ENCODE data around the gene SUN3.

Gene SUN3

DNA sequence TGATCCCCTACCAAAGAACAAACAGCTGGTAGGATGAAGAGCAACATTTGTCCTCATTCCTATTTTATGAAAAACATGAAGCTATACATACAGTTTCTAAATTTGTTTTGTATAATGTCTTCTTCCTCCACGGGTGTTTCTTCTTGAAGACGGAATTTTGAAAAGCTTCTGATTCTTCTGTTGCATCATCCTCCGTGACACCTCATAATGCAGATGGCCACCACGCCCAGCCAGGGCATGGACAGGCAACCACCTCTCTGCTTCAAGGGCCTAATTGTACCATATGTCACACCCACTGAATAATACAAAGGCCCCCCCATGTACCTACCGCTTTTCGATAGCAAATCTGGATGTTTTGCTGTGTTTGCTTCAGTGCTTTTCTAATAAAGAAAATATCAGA is at the start of gene SUN3:
TSS of gene SUN3 (minus strand) at position 170 of the 400 bp plus-strand sequence. CDS start at position 1, 169 bp downstream.
- DNase-seq (ENCODE audit: low spot score), result no peak

- DNase-seq (ENCODE audit: low spot score), result no peak
These were observed 49.6 kb upstream of the SUN3 start for GRCh38 chr7:48078470-48078869.

- no peak for DNase-seq (ENCODE audit: low spot score)
These were observed 48.5 kb upstream of the SUN3 start for GRCh38 chr7:48077423-48077822.

DNA sequence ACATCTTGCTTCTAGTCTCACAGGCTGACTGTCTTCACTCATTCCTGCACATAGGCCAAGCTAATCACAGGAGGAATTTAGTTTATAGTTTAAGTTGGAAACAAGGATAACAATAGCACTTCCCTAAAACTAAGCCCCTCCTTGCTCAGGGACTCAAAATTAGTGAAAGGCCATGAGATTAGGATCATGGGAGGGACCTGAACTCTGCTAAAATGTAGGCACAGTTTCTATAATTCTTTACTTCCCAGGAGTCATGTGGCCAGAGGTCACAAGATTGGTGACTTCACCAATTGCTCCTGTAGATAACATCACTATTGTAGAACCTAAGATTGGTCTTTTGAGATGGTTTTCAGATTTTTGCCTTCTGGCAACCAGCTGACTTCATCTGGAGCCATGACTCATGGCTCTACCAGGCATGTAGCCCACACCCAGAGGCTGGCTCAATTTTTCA is 45.3 kb upstream of the SUN3 start:
- no peak for DNase-seq (ENCODE audit: low spot score)

DNA sequence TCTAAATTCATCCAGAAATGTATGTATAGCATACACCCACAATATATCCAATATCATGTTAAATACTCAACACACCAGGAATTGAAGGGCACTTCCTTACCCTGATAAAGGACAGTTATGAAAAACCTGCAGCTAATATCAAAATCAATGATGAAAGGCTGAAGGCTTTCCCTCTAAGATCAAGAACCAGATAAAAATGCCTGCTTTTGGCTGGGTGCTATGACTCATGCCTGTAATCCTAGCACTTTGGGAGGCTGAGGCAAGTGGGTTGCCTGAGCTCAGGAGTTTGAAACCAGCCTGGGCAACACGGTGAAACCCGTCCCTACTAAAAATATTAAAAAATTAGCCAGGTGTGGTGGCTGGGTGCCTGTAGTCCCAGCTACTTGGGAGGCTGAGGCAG is 38.6 kb upstream of the SUN3 start:
- no peak for DNase-seq (ENCODE audit: low spot score)

- DNase-seq (ENCODE audit: low spot score), result no peak
These were observed 35.1 kb upstream of the SUN3 start for GRCh38 chr7:48063985-48064384.

DNA sequence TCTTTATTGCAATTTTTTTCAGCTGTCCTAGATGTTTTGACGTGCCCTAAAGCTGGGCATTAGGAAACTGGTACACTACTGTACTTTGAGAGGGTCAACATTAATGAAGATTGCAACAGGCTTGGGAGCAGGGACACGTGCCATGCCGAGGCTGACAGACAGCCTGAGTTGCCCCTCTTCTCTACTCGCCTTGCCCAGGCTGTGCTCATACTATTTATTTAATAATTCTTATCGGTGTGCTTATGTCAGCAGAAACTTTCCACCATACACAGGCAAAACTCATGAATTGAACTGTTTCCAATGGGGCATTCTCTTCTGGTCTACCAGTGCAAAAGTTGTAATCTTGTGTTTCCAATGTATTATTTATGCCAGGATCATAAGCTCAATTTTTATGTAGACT is 30.8 kb upstream of the SUN3 start:
- no peak for DNase-seq (ENCODE audit: low spot score)

DNA sequence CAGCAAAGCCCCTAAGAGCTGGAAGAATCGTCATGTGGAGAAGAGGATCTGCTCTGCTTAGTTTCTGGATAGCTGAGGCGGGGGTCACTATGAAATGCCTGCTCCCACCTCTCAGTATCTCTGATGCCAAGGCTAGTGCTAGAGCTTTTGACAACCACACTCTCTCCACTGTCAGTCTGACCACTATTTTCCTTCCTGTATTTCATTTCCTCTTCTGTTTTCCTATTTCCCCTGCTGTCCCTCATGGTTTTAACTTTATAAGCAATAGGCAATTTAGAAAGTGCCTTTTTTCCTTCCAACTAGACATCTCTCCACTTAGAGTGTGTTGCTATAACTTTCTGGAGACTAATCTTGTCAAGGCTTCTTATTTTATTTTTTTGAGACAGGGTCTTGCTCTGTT is 30.1 kb upstream of the SUN3 start:
- DNase-seq (ENCODE audit: low spot score), result no peak

GRCh38 chr7:48053736-48054135 is 24.8 kb upstream of the SUN3 start:
- no peak for DNase-seq (ENCODE audit: low spot score)

DNA sequence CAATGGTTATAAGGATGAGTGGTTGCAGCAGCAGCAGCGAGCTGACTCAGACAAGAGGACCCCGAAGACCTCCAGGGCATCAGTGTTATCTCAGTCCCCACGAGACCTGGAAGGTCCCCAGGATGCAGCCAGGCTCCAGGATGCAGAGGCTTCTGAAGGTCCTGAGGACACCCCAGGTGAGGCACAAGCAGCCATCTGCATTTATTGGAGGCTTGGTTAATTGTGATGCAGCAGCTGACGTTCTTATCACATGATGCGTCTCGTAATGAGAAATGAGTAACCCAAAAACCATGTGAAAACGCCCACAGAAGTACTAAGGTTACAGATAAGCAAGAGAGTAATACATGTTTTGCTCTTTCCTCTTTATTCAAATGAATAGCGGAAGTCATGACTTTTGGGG is 23.8 kb upstream of the SUN3 start:
- no peak for DNase-seq (ENCODE audit: low spot score)

DNA sequence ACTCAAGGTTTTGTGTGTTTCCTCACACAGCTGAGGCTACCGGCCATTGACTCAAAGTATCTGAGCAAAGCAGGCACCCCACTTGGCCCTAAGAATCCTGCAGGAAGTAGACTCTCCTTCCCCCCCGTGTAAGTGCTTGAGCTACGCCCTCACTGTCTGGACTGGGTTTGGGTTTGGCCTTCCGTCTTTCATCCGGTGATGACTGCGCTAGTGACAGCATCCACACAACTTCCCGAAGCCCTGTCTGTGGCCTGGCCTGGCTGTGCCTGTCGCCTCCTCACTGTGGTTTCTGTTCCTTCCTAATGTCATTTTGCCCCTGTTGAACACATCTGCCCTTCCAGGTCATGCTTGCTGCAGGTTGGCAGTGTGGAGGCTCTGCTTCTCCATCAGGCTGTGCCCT is 20.9 kb upstream of the SUN3 start:
- no peak for DNase-seq (ENCODE audit: low spot score)

DNA sequence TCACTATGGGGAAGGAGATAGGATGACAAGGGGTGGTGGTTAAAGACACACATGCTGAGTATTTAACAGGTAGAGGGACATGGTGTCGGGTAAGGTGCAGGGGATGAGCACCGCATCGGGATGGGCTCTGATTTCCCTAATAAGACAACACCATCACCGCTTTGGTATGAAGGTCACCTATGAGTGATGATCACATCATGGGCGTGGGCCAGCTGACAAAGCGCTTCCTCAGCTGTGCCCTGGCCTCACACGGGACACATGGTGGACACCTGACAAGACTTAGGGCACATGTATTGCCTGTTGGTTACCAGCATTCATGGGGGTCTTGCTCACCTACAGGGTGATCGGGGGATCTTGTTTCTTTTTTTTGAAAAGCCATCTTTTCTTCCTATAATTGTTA is 19.2 kb upstream of the SUN3 start:
- DNase-seq (ENCODE audit: low spot score), result no peak

- no peak for DNase-seq (ENCODE audit: low spot score)
These were observed 17.6 kb upstream of the SUN3 start for GRCh38 chr7:48046458-48046857.

- DNase-seq (ENCODE audit: low spot score), result no peak
These were observed 16.4 kb upstream of the SUN3 start for GRCh38 chr7:48045195-48045765.

DNA sequence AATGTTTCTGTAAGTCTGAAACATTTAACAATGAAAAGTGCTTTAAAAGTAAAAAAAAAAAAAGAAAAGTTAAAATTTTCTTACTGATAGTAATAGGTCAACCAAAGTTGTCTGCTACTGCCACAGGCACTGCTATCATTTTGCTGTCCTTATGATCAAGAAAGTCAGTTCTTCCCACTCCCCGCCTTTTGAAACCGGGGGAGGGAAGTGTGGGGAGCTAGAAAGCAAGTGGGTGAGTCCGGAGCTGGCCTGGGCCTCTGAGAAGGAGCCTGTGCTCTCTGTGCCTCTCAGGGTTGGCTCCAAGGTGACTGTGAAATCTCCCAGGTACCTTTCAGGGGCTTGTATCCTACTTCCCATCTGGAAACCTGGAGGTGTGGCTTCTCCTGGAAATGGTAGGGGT is 13.7 kb upstream of the SUN3 start:
- no peak for DNase-seq (ENCODE audit: low spot score)

DNA sequence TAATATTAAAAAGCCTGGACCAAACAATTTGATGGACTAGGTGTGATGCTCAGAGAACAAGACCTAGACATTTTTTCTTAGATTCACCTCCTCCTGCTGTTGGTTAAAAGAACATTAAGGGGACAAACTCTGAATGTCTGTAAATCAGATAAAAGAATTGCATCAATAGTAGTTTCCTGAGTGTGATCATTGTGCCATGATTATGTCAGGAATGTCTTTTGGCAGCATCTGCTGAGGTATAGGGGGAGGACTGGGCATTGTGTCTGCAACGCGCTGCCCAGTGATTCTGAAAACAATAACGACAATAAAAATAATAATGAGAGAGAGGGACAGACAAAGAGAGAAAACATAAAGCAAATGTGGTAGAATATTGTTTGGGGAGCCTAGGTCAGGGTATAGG is 13.3 kb upstream of the SUN3 start:
- no peak for DNase-seq (ENCODE audit: low spot score)

DNA sequence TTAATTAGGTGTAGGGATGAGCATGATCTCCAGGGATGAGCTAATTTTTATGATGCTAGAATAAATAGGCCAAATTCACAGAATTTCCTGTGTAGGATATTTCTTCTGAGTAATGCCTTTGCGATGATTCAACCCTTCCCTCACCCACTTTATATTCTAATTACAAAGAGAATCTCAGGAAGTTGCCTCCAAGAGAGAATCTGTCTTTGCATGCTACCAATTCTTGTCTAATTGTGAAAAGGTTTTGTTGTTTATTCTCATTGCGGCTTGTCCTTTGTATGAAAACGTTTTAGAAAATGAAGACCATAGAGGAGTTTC is 12.7 kb upstream of the SUN3 start:
- DNase-seq (ENCODE audit: low spot score), result no peak

GRCh38 chr7:48040944-48041652 is 12.2 kb upstream of the SUN3 start:
- no peak for DNase-seq (ENCODE audit: low spot score)

- DNase-seq (ENCODE audit: low spot score), result no peak
These were observed 10.1 kb upstream of the SUN3 start for GRCh38 chr7:48038815-48039506.

DNA sequence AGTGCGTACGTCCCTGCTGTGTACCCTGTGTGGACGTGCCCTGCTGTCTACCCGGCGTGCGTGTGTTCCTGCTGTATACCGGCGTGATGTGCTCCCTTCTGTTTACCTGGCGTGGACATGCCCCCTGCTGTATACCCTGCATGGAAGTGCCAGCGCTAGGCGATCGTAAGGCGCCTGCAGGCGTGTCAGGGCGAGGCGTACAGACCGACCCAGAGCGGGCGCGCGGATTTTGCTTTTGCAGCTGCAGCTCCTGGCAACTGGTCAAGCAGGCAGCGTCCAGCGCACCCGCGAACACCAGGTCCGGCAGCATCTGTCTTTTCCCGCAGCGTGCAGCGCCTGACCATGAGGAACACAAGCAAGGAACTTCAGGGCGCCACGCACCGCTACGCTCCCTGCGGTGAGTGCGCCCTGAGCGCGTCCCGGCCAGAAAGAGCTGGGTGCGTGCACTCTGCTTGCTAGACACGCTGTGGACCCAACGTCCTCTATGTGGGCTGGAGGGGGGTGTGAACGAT is 7.1 kb upstream of the SUN3 start:
- peak; percentile 43 for DNase-seq (ENCODE audit: low spot score)

GRCh38 chr7:48035301-48035966 is 6.5 kb upstream of the SUN3 start, which contains the start of gene C7orf57:
Gene C7orf57 (plus strand): TSS chr7:48035543. CDS start chr7:48036309, 766 bp downstream.
- DNase-seq (ENCODE audit: low spot score), result peak; percentile 98

DNA sequence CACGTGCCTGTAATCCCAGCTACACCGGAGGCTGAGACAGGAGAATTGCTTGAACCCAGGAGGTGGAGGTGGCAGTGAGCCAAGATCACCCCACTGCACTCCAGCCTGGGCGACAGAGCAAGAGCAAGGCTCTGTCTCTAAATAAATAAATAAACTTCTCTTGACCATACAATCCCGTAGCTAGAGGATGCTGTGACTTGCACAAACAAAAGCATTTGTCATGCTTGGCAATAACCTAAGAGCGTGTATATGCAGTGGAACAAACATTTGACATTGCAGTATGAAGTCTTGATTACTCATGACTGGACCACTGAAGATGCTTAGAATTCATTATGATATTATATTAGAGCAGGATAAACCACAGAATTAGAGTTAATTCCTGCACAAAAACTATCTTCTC is 5.0 kb upstream of the SUN3 start:
- no peak for DNase-seq (ENCODE audit: low spot score)

GRCh38 chr7:48031111-48031510 is 2.2 kb upstream of the SUN3 start:
- DNase-seq (ENCODE audit: low spot score), result no peak
